ENCODE data around the gene SYTL2.

SYTL2 gene

GRCh38 chr11:85769771-85770170 is 41.2 kb downstream of the SYTL2 start:
- Histone ChIP-seq H3K27me3 (ENCODE audit: low read depth, low read length) (no peaks in the 10 kb centered on the region), H3K36me3 (ENCODE audit: control insufficient read depth in 1 of 2, insufficient read depth in 2 of 2, low read length in 2 of 2) (no peaks in the 10 kb centered on the region), H3K9me3 (ENCODE audit: control insufficient read depth in 1 of 2, low read length in 2 of 2) (no peaks in the 10 kb centered on the region), H3K27ac (ENCODE audit: low read length) (no peak overlapping the region), H3K4me1 (ENCODE audit: control insufficient read depth in 1 of 2, insufficient read depth in 2 of 2, low read length in 2 of 2) (peaks cover 0 to 4% of the 10 kb centered on the region in 2 donors), H3K4me3 (ENCODE audit: low read depth in 1 of 2, low read length in 2 of 2) (no peak overlapping the region)

- Histone ChIP-seq H3K27ac (ENCODE audit: low read length) (no peak overlapping the region), H3K4me3 (ENCODE audit: low read depth in 1 of 2, low read length in 2 of 2) (no peak overlapping the region), H3K36me3 (ENCODE audit: control insufficient read depth in 1 of 2, insufficient read depth in 2 of 2, low read length in 2 of 2) (no peaks in the 10 kb centered on the region), H3K27me3 (ENCODE audit: low read depth, low read length) (no peaks in the 10 kb centered on the region), H3K9me3 (ENCODE audit: control insufficient read depth in 1 of 2, low read length in 2 of 2) (no peaks in the 10 kb centered on the region), H3K4me1 (ENCODE audit: control insufficient read depth in 1 of 2, insufficient read depth in 2 of 2, low read length in 2 of 2) (peaks cover 0 to 4% of the 10 kb centered on the region in 2 donors)
These were observed 42.3 kb downstream of the SYTL2 start for GRCh38 chr11:85768473-85769146.

- Histone ChIP-seq H3K27ac (ENCODE audit: low read length) (no peak overlapping the region), H3K27me3 (ENCODE audit: low read depth, low read length) (no peaks in the 10 kb centered on the region), H3K4me3 (ENCODE audit: low read depth in 1 of 2, low read length in 2 of 2) (no peak overlapping the region), H3K4me1 (ENCODE audit: control insufficient read depth in 1 of 2, insufficient read depth in 2 of 2, low read length in 2 of 2) (peaks cover 0 to 4% of the 10 kb centered on the region in 2 donors), H3K9me3 (ENCODE audit: control insufficient read depth in 1 of 2, low read length in 2 of 2) (no peaks in the 10 kb centered on the region), H3K36me3 (ENCODE audit: control insufficient read depth in 1 of 2, insufficient read depth in 2 of 2, low read length in 2 of 2) (no peaks in the 10 kb centered on the region)
These were observed 43.5 kb downstream of the SYTL2 start for GRCh38 chr11:85767246-85767945.

GRCh38 chr11:85766721-85767161 is 44.2 kb downstream of the SYTL2 start:
- H3K4me1 ChIP-seq (ENCODE audit: control insufficient read depth in 1 of 2, insufficient read depth in 2 of 2, low read length in 2 of 2): peaks cover 0 to 4% of the 10 kb centered on the region in 2 donors
- no peak overlapping the region for H3K4me3 ChIP-seq (ENCODE audit: low read depth in 1 of 2, low read length in 2 of 2)
- no peak overlapping the region for H3K27ac ChIP-seq (ENCODE audit: low read length)
- no peaks in the 10 kb centered on the region for H3K9me3 ChIP-seq (ENCODE audit: control insufficient read depth in 1 of 2, low read length in 2 of 2)
- H3K36me3 ChIP-seq (ENCODE audit: control insufficient read depth in 1 of 2, insufficient read depth in 2 of 2, low read length in 2 of 2): no peaks in the 10 kb centered on the region
- H3K27me3 ChIP-seq (ENCODE audit: low read depth, low read length): no peaks in the 10 kb centered on the region

GRCh38 chr11:85764796-85765195 is 46.1 kb downstream of the SYTL2 start:
- no peaks in the 10 kb centered on the region for H3K36me3 ChIP-seq (ENCODE audit: control insufficient read depth in 1 of 2, insufficient read depth in 2 of 2, low read length in 2 of 2)
- no peak overlapping the region for H3K27ac ChIP-seq (ENCODE audit: low read length)
- H3K9me3 ChIP-seq (ENCODE audit: control insufficient read depth in 1 of 2, low read length in 2 of 2): no peaks in the 10 kb centered on the region
- H3K27me3 ChIP-seq (ENCODE audit: low read depth, low read length): no peaks in the 10 kb centered on the region
- no peak overlapping the region for H3K4me3 ChIP-seq (ENCODE audit: low read depth in 1 of 2, low read length in 2 of 2)
- H3K4me1 ChIP-seq (ENCODE audit: control insufficient read depth in 1 of 2, insufficient read depth in 2 of 2, low read length in 2 of 2): peaks cover 0 to 4% of the 10 kb centered on the region in 2 donors

- H3K27me3 ChIP-seq (ENCODE audit: low read depth, low read length): no peaks in the 10 kb centered on the region
- no peaks in the 10 kb centered on the region for H3K36me3 ChIP-seq (ENCODE audit: control insufficient read depth in 1 of 2, insufficient read depth in 2 of 2, low read length in 2 of 2)
- no peaks in the 10 kb centered on the region for H3K9me3 ChIP-seq (ENCODE audit: control insufficient read depth in 1 of 2, low read length in 2 of 2)
- no peaks in the 10 kb centered on the region for H3K4me1 ChIP-seq (ENCODE audit: control insufficient read depth in 1 of 2, insufficient read depth in 2 of 2, low read length in 2 of 2)
- no peak overlapping the region for H3K27ac ChIP-seq (ENCODE audit: low read length)
- no peak overlapping the region for H3K4me3 ChIP-seq (ENCODE audit: low read depth in 1 of 2, low read length in 2 of 2)
These were observed 48.7 kb downstream of the SYTL2 start for GRCh38 chr11:85762226-85762625.

- Histone ChIP-seq H3K4me1 (ENCODE audit: control insufficient read depth in 1 of 2, insufficient read depth in 2 of 2, low read length in 2 of 2) (no peaks in the 10 kb centered on the region), H3K27ac (ENCODE audit: low read length) (no peak overlapping the region), H3K4me3 (ENCODE audit: low read depth in 1 of 2, low read length in 2 of 2) (no peak overlapping the region), H3K27me3 (ENCODE audit: low read depth, low read length) (no peaks in the 10 kb centered on the region), H3K9me3 (ENCODE audit: control insufficient read depth in 1 of 2, low read length in 2 of 2) (no peaks in the 10 kb centered on the region), H3K36me3 (ENCODE audit: control insufficient read depth in 1 of 2, insufficient read depth in 2 of 2, low read length in 2 of 2) (no peaks in the 10 kb centered on the region)
These were observed 51.0 kb downstream of the SYTL2 start for GRCh38 chr11:85759915-85760314.

- H3K27ac ChIP-seq (ENCODE audit: low read length): no peak overlapping the region
- H3K4me1 ChIP-seq (ENCODE audit: control insufficient read depth in 1 of 2, insufficient read depth in 2 of 2, low read length in 2 of 2): no peaks in the 10 kb centered on the region
- H3K36me3 ChIP-seq (ENCODE audit: control insufficient read depth in 1 of 2, insufficient read depth in 2 of 2, low read length in 2 of 2): no peaks in the 10 kb centered on the region
- H3K9me3 ChIP-seq (ENCODE audit: control insufficient read depth in 1 of 2, low read length in 2 of 2): no peaks in the 10 kb centered on the region
- H3K27me3 ChIP-seq (ENCODE audit: low read depth, low read length): no peaks in the 10 kb centered on the region
- H3K4me3 ChIP-seq (ENCODE audit: low read depth in 1 of 2, low read length in 2 of 2): no peak overlapping the region
These were observed 52.4 kb downstream of the SYTL2 start for GRCh38 chr11:85758480-85759039.

GRCh38 chr11:85758026-85758425 is 52.9 kb downstream of the SYTL2 start:
- Histone ChIP-seq H3K9me3 (ENCODE audit: control insufficient read depth in 1 of 2, low read length in 2 of 2) (no peaks in the 10 kb centered on the region), H3K27me3 (ENCODE audit: low read depth, low read length) (no peaks in the 10 kb centered on the region), H3K36me3 (ENCODE audit: control insufficient read depth in 1 of 2, insufficient read depth in 2 of 2, low read length in 2 of 2) (no peaks in the 10 kb centered on the region), H3K27ac (ENCODE audit: low read length) (no peak overlapping the region), H3K4me1 (ENCODE audit: control insufficient read depth in 1 of 2, insufficient read depth in 2 of 2, low read length in 2 of 2) (no peaks in the 10 kb centered on the region), H3K4me3 (ENCODE audit: low read depth in 1 of 2, low read length in 2 of 2) (no peak overlapping the region)

GRCh38 chr11:85756401-85757200 is 54.3 kb downstream of the SYTL2 start:
- Histone ChIP-seq H3K27ac (ENCODE audit: low read length) (no peak overlapping the region), H3K4me3 (ENCODE audit: low read depth in 1 of 2, low read length in 2 of 2) (no peak overlapping the region), H3K4me1 (ENCODE audit: control insufficient read depth in 1 of 2, insufficient read depth in 2 of 2, low read length in 2 of 2) (no peaks in the 10 kb centered on the region), H3K36me3 (ENCODE audit: control insufficient read depth in 1 of 2, insufficient read depth in 2 of 2, low read length in 2 of 2) (no peaks in the 10 kb centered on the region), H3K27me3 (ENCODE audit: low read depth, low read length) (no peaks in the 10 kb centered on the region), H3K9me3 (ENCODE audit: control insufficient read depth in 1 of 2, low read length in 2 of 2) (no peaks in the 10 kb centered on the region)

GRCh38 chr11:85755701-85756100 is 55.2 kb downstream of the SYTL2 start:
- no peaks in the 10 kb centered on the region for H3K36me3 ChIP-seq (ENCODE audit: control insufficient read depth in 1 of 2, insufficient read depth in 2 of 2, low read length in 2 of 2)
- H3K4me3 ChIP-seq (ENCODE audit: low read depth in 1 of 2, low read length in 2 of 2): no peak overlapping the region
- no peak overlapping the region for H3K27ac ChIP-seq (ENCODE audit: low read length)
- H3K9me3 ChIP-seq (ENCODE audit: control insufficient read depth in 1 of 2, low read length in 2 of 2): no peaks in the 10 kb centered on the region
- no peaks in the 10 kb centered on the region for H3K4me1 ChIP-seq (ENCODE audit: control insufficient read depth in 1 of 2, insufficient read depth in 2 of 2, low read length in 2 of 2)
- no peaks in the 10 kb centered on the region for H3K27me3 ChIP-seq (ENCODE audit: low read depth, low read length)
